GM19455 (cell line): ENCODE results near the gene TTBK1.

ENCODE experiments used
- ATAC-seq: cut with Tn5 transposase; IDR thresholded peaks from one replicate; pipeline ENCODE4 v1.9.1; 2021; ENCODE audit not compliant: unreplicated experiment

TTBK1 gene

DNA sequence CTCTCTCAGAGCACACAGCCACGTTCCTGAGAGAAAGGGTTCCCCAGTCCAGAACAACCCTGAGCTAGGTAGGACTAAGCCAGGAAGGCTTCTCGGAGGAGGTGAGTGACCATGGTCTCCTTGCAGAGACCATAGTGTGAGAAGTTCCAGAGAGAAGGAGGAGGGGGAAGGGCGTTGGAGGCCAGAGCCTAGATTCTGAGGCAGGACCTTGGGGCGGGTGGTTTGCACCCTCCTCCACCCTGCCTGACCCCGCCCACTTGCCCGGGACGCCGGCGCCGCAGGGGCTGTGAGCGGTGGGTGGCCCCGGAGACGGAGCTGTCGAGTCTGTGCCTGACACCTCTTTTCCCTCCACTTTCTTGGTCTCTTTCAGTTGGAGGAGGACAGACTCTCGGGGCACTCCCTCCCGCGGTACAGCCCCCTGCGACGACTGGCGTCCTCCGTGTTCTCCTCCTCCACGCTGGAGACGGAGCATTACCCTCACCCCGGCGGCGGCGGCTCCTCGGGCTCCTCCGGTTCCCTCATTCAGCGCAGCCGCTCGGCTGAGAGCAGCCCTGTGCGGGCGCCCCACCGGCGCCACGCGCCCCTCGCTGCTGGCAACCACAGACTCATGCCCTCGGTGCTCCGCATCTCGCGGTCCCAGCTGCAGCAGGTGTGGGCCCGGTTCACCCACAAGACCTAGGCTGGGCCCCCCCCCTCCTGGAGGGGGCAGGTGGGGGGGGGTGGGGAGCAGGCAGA is 26.2 kb downstream of the TTBK1 start:
- no peak for ATAC-seq

DNA sequence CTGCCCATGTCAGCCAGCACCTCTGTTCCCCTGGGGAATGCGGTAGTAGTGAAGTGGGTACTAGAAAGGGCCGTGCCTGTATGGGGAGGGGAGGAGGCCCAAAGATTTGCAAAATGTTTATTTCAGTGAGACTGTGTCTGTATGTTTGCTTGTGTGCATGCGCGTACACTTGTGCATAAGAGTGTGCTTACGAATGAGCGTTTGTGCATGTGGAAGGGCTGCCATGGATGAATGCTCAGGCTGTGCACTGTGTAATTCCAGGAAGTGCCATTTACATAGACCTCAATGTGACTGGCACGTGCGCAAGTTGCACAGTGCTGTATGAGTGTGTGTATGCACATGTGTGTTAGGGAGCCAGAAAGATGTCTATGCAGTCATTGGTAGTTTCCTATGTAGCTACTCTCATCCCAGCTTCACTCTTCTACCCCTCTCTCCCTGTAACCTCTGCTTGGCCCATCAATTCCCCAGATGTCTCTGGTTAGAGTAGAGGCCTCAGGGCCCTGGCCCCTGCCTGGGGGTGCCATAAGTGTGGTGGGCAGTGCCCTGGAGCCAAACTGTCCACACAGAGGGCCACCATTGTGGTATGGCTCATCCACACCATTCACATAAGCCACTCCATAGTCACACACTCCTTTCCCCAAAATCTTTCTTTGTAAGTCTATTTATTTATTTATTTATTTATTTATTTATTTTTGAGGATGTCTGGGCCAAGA is 28.0 kb downstream of the TTBK1 start:
- no peak for ATAC-seq

DNA sequence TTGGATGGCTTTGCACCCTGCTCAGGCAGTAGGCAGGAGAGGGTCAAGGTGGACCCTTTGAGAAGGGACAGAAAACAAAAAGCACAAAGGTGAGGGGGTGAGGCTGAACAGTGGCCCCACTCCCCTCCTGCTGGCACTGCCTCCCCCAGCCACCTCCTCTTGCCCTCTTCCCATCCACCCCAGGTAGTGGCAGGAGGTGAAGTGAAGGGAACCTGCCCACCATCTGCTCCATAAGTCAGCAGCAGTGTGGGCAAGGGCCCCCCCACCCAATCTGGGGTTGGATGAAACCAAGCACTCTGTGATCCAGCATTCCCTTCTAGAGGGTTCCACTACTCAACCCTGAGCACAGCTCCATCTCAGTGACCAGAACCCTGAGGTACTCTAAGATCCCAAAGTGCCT is 28.7 kb downstream of the TTBK1 start:
- ATAC-seq, result no peak

DNA sequence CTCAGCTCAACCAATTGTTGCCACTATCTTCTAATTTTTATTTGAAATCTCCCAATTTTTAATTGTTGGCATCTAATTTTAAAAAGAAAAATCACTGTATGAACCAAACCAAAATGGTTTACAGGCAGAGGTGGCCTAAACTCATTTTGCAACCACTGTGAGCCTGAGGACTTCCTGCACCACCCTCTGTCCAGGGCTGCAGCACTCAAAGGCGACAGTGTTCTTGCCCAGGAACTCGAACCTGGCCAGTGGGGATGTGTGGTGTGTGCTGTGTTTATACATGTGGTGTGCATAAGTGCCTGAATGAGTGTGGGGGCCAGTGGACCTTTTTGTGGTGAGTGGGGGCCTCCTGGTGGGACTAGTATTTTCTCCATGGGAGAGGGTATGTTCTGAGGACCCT is 30.4 kb downstream of the TTBK1 start:
- no peak for ATAC-seq

DNA sequence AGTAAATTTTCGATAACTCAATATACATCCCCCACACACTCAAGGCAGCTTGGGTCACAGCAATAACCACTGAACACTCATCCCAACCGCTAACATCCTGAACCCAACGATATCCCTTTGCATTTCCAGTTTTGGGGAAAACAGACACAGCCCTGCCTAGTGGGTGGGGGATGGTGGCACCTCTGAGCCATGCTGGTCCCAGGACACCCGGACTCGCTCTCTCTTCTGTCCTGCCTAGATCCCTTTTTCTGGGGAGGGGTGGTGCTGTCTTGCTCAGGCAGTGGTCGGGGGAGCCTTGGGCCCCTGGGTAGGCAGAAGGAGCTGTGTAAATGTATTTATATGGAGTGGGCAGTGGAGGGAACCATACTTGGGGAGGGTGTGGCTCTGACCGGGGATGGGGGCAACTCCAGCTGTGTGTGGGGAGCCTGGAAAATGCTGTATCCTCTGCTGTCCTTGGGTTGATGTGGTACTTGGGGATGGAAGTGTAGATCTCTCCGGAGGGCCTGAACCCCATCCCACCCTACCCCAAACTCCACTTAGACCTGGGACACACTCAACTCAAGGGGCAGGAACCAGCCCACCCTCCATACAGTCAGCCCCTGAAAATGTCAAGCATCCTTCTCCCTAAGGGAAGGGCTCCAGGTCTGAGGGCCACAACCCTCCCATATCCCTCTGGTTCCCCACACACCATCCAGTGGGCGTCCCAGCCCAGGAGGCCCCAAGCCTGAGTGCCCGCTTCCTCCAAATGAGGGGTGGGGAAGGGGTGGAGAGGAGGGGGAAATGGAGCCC is 31.0 kb downstream of the TTBK1 start:
- no peak for ATAC-seq

DNA sequence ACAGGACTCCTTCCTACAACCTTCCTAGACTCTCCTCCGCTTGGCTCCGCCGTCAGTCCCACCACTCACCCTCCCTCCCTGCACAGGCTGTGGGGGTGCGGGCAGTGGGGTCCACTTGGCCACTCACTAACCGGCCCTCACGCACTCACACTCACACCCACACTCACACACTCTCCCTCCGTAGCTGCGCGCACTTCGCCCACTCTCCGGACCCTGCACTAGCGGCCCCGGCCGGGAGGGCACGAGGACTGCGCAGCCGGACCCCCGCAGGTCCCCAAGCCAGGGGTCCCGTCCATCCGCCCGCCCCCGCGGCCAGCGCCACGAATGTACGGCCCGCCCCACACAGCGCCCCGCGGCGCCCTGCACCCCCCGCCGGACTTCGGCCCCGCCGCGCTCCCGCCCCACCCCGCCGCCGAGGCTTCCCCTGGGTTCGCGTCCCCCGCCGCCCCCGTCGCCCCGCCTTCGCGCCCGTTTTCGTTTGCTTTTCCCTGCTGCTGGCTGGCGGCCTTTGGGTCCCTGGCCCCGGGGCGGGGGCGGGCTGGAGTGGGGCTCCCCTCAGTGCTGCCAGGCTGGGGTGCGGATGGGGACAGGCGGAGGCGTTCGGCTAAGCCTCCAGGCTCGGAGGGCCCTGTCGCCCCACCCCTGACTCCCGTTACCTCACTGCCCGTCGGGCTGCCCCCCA is 31.8 kb downstream of the TTBK1 start:
- no peak for ATAC-seq

DNA sequence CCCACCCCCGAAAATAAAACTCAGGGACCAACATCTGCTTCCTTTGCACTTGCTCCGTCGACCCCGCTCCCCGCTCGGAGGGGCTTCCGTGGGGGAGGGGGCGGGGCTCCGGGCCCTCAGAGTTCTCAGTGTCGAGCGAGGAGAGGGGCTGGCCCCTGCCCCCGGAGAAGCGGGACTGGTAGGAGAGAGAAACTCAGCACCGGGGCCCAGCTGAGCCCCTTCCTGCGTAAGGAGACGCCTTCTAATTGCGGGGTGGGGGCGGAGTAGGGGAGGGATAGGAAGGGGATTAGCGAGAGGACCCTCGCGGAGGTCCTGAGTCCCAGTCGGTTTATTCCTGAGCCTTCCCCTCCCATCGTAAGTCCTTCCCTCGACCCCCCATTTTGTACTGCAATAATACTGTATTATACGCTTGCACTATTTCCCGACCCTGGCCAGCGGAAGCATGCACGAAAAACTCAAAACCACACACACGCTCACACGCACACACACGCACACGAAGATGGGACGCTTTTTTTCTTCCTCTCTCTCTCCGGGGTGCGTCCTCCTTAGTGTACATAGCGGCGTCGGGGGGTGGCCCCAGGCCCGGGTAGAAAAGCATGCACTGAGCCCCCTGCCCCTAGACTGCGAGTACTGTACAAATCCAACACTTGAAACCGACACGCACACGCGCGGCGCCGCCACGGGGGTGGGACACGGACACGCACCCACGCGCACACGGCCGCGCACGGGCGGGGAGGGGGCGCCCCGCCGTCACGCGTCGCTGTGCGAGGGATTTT is 32.7 kb downstream of the TTBK1 start:
- ATAC-seq, result no peak

DNA sequence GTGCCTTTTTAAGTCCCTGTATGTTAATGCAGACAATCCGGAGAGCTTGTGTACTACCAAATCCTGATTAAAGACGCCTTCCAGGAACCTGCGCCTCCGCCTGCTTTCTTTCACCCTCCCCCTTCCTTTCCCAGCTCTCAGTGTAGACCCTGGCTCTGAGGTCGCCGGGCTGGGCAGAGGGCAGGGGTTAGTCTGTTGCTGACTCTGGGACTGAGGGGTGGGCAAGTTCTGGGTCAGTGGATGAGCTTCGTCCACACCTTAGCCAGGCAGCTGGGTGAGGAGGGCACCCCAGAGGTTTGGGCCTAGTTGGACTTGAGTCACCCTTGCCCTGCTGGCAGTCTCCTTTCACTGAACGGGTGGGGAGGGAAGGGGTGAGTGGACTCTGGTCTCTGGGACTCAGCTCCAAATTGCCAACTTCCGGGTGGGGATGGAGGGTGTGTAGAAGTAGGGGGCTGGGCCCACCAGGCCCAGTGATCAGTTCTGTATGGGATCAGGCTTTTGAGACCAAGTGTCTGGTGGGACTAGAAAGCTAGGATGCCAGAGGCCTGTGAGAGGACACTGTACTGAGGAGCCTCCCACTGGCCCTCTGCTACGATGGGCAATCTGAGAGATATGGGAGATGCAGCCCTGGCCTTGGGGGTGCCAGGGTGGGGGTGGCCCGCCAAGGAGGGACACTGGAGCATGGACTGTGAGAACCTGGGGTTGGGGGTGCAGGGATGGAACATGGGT is 33.5 kb downstream of the TTBK1 start:
- ATAC-seq, result no peak

DNA sequence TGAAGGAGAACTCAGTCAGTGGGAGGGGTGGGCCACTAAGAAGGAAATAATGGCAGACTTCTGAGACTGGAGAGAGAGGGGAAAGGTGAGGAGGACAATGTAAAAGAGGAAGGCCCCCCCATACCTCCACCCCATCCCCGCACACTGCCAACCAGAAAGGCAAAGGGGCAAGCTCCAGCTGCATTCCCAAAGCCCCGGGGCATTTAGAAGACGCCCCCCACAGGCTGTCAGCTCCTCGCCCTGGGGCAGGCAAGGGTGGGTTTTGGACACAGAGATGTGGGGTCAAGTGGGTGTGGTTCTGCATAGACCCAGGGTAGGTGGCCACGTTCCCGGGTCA is 34.0 kb downstream of the TTBK1 start:
- ATAC-seq, result no peak

DNA sequence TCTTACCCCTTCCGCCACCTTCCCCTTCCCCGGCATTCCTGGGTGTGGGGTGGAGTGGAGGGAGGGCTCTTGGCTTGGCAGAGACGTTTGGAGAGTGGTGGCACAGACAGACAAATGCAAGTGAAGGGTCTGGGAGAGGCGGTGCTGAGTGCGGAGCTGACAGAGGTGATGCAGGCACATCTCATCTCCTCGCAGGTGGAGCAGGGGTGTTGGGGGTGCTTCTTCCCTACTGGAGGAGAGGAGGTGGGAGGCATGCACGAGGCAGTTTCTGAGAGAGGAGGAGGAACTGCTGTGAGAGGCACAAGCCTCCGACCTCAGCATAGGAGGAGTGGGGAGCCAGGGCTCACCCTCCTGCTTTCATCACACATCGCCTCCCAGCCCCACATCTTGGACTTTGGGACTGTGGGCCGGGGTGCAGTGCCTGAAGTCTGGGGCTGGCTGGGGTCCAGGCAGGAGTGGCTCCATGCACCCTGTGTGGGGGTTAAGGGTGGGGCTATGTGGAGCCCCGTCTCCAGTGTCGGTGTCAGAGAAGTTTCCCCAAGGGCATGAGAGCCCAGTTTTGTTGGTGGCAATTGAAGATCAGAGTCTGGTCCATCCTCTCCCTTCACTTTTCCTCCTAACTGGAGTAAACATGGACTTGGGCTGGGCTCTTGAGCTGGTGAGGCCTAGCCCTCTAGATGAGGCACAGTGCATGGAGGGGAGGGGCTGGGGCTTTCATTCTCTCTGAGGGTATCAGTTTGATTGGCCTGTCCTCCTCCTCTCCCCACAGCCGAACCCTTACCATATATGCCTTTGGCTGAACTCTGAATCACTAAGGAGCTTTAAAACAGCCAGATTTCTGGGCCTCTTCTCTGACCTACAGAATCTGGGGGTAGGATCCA is 34.6 kb downstream of the TTBK1 start:
- no peak for ATAC-seq

DNA sequence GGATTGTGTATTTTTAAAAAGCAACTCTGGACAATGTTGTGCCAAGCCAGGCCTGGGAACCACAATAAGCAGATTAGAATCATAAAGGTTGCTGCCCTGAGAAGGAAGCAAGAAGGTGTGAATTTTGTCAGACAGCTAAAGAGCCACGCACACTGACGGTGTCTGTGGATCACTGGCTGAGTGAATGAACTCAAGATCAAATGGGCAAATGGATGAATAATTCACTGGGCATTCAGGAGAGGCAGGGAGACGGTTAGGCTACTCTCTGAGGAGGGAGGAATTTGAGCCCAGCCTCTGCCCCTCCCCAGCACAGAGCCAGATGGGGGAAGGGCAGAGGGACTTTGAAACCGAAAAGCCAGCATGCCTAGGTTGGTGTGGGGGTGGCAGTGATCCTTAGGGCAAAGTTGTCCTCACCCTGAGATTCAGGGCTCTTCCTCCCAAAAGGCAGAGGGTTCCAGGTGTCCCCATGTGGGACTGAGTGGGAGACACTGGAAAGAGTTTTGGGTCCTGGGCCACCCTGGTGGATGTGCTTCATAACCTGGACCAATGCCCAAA is 35.3 kb downstream of the TTBK1 start:
- ATAC-seq, result no peak

DNA sequence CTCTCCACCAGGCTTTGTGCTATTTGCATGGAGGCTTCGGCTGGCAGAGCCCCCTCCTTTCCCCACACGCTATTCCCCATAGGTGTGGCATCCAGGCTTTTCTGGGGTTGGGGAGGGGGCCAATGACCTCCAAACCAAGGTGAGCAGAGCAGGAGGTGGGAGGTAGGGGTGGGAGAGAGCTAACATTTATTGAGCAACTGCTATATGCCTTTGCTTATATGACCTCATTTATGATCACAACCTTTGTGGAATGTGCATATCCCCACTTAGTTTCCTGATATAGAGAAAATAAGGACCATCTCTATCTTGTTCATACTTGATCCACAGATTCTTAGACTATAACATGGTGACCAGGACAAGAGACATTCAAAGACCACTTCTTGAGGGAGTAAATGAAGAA is 37.0 kb downstream of the TTBK1 start:
- ATAC-seq, result no peak

DNA sequence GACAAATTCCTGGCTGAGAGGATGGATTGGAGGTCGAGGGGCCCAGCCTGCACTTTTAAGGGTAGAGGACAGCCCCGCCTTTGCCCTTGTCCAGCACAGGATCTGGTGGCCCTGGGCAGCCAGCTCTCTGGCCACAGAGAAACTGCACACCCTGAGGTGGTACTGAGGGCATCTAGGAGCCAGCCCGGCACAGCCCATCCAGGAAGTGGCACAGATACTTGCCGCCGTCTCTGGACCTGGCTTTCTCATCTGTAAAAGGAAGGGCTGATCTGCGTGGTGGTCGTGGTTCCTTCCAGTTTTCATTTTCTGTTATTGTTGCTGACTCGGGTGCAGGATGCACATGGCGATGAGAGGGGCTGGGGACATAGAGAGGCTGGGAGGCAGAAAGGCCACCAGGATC is 38.8 kb downstream of the TTBK1 start:
- no peak for ATAC-seq

DNA sequence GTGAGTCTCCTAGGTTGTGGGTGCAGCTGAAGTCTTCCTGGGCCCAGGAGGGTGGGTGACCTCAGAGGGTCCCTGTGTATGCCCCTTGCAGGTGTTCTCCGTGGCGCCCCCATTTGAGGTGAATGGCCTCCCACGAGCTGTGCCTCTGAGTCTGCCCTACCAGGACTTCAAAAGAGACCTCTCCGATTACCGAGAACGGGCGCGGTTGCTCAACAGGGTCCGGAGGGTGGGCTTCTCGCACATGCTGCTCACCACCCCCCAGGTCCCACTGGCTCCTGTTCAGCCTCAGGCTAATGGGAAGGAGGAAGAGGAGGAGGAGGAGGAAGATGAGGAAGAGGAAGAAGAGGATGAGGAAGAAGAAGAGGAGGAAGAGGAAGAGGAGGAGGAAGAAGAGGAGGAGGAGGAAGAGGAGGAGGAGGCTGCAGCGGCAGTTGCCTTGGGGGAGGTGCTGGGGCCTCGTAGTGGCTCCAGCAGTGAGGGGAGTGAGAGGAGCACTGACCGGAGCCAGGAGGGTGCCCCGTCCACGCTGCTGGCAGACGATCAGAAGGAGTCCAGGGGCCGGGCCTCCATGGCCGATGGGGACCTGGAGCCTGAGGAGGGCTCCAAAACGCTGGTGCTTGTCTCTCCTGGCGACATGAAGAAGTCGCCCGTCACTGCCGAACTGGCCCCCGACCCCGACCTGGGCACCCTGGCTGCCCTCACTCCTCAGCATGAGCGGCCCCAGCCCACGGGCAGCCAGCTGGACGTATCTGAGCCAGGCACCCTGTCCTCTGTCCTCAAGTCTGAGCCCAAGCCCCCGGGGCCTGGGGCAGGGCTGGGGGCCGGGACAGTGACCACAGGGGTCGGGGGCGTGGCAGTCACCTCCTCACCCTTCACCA is 39.6 kb downstream of the TTBK1 start:
- no peak for ATAC-seq

DNA sequence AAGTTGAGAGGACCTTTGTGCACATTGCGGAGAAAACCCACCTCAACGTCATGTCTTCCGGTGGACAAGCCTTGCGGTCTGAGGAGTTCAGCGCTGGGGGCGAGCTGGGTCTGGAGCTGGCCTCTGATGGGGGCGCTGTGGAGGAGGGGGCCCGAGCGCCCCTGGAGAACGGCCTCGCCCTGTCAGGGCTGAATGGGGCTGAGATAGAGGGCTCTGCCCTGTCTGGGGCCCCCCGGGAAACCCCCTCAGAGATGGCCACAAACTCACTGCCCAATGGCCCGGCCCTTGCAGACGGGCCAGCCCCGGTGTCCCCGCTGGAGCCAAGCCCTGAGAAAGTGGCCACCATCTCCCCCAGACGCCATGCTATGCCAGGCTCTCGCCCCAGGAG is 40.2 kb downstream of the TTBK1 start:
- no peak for ATAC-seq

DNA sequence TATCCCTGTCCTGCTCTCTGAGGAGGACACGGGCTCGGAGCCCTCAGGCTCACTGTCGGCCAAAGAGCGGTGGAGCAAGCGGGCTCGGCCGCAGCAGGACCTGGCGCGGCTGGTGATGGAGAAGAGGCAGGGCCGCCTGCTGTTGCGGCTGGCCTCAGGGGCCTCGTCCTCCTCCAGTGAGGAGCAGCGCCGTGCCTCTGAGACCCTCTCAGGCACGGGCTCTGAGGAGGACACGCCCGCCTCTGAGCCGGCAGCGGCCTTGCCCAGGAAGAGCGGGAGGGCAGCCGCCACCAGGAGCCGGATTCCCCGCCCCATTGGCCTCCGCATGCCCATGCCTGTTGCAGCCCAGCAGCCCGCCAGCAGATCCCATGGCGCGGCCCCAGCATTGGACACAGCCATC is 40.6 kb downstream of the TTBK1 start:
- no peak for ATAC-seq

DNA sequence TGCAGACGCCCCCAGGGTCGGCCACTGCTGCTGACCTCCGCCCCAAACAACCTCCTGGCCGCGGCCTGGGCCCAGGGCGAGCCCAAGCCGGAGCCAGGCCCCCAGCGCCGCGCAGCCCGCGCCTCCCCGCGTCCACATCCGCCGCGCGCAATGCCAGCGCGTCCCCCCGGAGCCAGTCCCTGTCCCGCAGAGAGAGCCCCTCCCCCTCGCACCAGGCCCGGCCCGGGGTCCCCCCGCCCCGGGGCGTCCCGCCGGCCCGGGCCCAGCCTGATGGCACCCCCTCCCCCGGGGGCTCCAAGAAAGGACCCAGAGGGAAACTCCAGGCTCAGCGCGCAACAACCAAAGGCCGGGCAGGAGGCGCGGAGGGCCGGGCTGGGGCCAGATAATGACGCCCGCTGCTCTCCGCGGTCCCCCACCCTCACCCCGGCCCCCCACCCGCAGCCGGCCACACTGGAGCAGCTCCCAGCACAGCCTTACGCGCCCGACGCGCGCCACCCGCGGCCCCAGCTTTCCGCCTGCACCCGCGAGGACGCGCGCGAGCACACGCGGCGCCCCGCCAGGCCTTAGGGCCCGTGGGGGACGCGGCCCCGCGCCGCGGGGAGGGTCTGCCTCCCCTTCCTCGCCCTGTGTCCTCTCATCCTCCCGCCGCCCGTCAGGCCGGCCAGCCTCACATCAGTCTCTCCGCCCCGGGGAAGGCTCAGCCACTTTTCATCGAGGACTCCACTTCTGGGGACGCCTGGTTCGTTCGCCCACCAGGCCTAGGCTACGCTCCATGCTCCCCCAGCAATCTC is 41.9 kb downstream of the TTBK1 start:
- ATAC-seq, result no peak
